NB4 (cell line): ENCODE data around the gene PAM.

ENCODE experiments used
- TF ChIP-seq, protein P1 (sequence below): IDR thresholded peaks from one replicate; pipeline ENCODE4 v1.5.1; 2012; ENCODE audit warnings: low read depth, low read length
- TF ChIP-seq, protein P2 (sequence below): IDR thresholded peaks from 2 replicates; pipeline ENCODE4 v1.6.1; 2011; ENCODE audit warnings: low read depth, low read length

DNA sequence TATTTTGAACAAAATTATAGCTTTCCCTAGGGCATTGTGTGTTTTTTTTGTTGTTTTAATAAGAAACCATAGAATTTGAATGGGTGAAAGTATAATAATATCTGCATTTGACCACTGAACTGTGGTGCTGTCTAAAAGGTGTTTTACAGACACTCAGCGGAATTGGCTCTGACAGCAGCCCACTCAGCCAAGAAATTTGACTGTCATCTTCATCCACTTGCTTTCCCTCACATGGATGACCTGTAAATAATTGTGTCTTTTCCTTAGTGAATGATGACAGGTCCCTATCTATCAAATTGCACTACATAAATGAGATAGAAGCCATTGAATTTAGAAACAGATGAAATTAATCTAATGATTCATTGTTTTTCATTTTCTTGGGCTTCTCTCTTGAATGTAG lies 150.0 kb downstream of the PAM start:
- TF ChIP-seq, protein P1, sequence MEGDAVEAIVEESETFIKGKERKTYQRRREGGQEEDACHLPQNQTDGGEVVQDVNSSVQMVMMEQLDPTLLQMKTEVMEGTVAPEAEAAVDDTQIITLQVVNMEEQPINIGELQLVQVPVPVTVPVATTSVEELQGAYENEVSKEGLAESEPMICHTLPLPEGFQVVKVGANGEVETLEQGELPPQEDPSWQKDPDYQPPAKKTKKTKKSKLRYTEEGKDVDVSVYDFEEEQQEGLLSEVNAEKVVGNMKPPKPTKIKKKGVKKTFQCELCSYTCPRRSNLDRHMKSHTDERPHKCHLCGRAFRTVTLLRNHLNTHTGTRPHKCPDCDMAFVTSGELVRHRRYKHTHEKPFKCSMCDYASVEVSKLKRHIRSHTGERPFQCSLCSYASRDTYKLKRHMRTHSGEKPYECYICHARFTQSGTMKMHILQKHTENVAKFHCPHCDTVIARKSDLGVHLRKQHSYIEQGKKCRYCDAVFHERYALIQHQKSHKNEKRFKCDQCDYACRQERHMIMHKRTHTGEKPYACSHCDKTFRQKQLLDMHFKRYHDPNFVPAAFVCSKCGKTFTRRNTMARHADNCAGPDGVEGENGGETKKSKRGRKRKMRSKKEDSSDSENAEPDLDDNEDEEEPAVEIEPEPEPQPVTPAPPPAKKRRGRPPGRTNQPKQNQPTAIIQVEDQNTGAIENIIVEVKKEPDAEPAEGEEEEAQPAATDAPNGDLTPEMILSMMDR: no peak
- TF ChIP-seq, protein P2, sequence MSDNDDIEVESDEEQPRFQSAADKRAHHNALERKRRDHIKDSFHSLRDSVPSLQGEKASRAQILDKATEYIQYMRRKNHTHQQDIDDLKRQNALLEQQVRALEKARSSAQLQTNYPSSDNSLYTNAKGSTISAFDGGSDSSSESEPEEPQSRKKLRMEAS: no peak
